ENCODE measurements around the gene KRTAP2-4. TPM values are rescaled to one million over a fixed set of nuclear protein-coding genes. Genes with fewer than 3 reads are reported as not detected.
"Not testable (repeated sequence)": the region's sequence is repeated elsewhere in the genome, so short reads cannot be mapped to it uniquely, and the experiment has no call there.

Gene KRTAP2-4
- total RNA-seq, 1 donor from 2014 or later: not detected

DNA sequence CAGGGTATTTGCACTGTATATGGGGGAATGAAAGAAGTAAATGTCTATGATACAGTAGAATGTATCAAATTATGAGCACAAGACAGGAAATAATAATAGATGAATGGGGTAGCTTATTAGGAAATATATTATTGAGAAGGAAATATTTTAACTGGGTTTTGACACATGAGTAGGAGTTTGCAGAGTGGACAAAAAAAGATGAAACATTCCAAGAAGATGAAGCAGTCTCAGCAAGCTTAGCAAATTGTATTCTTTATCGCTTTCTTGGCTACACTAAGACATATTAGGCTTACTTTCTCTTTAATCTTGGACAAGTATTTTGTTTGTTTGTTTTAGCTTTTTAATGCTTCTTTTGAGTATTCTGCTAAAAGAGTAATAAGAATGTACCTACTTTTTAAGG, 38.2 kb upstream of the KRTAP2-4 start:
- Mint-ChIP-seq H3K4me3 (ENCODE audit: unreplicated experiment) (no peak overlapping the region), H3K27ac (ENCODE audit: unreplicated experiment) (no peak overlapping the region), H3K9me3 (ENCODE audit: unreplicated experiment) (peaks cover 15% of the 10 kb centered on the region), H3K27me3 (ENCODE audit: unreplicated experiment) (peaks cover 3% of the 10 kb centered on the region), H3K36me3 (ENCODE audit: unreplicated experiment) (peaks cover 18% of the 10 kb centered on the region), H3K4me1 (ENCODE audit: low read depth, unreplicated experiment) (no peaks in the 10 kb centered on the region)
- TF ChIP-seq, protein P1, sequence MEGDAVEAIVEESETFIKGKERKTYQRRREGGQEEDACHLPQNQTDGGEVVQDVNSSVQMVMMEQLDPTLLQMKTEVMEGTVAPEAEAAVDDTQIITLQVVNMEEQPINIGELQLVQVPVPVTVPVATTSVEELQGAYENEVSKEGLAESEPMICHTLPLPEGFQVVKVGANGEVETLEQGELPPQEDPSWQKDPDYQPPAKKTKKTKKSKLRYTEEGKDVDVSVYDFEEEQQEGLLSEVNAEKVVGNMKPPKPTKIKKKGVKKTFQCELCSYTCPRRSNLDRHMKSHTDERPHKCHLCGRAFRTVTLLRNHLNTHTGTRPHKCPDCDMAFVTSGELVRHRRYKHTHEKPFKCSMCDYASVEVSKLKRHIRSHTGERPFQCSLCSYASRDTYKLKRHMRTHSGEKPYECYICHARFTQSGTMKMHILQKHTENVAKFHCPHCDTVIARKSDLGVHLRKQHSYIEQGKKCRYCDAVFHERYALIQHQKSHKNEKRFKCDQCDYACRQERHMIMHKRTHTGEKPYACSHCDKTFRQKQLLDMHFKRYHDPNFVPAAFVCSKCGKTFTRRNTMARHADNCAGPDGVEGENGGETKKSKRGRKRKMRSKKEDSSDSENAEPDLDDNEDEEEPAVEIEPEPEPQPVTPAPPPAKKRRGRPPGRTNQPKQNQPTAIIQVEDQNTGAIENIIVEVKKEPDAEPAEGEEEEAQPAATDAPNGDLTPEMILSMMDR (IDR thresholded peaks at IDR 0.05; ENCODE audit: partially characterized antibody, unreplicated experiment): no peak
- DNase-seq: no peak

DNA sequence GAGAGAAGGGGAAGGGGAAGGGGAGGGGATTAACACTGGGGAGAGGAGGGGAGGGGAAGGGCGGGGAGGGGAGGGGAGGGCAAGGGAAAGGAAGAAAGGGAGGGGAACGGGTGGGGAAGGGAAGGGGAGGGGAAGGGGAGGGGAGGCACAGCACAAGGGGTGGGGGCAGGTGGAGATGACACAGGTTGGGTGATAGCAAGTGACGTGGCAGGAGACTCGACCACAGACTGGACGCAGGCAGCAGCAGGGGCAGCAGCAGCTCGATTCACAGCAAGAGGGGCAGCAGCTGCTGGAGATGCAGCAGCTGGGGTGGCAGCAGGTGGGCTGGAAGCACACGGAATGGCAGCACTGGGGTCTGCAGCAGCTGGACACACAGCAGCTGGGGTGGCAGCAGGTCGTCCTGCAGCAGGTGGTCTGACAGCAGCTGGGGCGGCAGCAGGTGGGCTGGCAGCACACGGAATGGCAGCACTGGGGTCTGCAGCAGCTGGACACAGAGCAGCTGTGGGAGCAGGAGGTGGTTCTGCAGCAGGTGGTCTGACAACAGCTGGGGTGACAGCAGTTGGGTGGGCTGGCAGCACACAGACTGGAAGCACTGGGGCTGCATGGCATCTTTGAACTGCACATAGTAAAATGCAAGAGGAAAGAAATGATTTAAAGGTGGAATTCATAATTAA, 36.0 kb upstream of the KRTAP2-4 start, which contains the start of gene KRTAP4-16:
Gene KRTAP4-16 (minus strand): TSS at position 624 of the 674 bp plus-strand sequence. CDS start 0 bp downstream, at position 624.
- TF ChIP-seq, protein P1 (IDR thresholded peaks at IDR 0.05; ENCODE audit: partially characterized antibody, unreplicated experiment): no peak
- Mint-ChIP-seq H3K36me3 (ENCODE audit: unreplicated experiment) (peaks cover 24% of the 10 kb centered on the region), H3K27ac (ENCODE audit: unreplicated experiment) (no peak within 1 kb of the TSS), H3K9me3 (ENCODE audit: unreplicated experiment) (peaks cover 21% of the 10 kb centered on the region), H3K27me3 (ENCODE audit: unreplicated experiment) (peaks cover 3% of the 10 kb centered on the region), H3K4me3 (ENCODE audit: unreplicated experiment) (no peak within 1 kb of the TSS), H3K4me1 (ENCODE audit: low read depth, unreplicated experiment) (no peaks in the 10 kb centered on the region)
- DNase-seq: peak; percentile 23

DNA sequence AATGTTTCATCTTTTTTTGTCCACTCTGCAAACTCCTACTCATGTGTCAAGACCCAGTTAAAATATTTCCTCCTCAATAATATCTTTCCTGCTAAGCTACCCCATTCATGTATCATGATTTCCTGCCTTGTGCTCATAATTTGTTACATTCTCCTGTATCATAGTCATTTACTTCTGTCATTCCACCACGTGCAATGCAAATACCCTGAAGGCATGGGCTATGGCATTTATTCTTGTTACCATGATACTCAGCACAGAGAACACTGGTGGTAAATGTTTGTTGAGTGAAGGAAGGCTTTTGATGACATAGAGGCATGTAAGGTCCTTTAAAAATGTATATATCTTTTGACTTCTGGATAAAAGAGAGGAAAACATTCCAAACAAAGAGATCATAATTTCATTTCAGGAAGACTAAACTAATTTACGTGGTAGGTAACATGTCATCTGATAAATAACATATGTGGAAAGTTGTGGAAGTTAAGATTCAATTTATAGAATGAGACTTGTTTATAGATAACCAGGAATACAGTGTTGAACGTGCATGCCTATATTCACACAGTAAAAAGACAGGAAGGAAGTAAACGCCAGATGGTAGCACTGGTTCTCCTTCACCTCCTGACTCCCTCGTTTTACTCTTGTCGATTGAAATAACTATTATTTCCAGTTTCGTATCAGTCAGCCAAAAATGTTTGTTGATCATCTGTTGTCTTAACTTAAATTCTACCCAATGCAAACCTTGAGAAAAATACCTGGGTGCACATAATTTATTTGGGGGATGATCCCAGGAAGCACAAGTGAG, 34.2 kb upstream of the KRTAP2-4 start:
- not testable (repeated sequence) for H3K4me3 Mint-ChIP-seq (ENCODE audit: unreplicated experiment); DNase-seq; H3K27ac Mint-ChIP-seq (ENCODE audit: unreplicated experiment); H3K27me3 Mint-ChIP-seq (ENCODE audit: unreplicated experiment); H3K4me1 Mint-ChIP-seq (ENCODE audit: low read depth, unreplicated experiment)
- Mint-ChIP-seq H3K9me3 (ENCODE audit: unreplicated experiment) (peaks cover 16% of the 10 kb centered on the region), H3K36me3 (ENCODE audit: unreplicated experiment) (peaks cover 17% of the 10 kb centered on the region)

DNA sequence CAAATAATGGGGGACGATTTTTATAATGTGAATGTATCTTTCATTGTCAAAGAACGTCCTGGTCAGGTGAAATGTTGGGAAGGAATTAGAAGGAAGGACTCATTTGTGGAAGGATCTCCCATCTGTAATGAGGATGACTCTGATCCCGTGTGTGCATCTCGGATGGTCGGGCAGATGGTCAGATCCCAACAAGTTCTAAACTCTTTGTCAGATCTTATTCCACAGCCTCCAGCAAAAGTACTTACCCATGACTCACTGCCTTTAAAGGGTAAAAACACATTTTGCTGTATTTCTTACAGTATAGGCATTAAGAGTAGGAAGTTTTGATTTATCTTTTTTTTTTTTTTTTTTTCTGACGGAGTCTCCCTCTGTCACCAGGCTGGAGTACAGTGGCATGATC, 32.8 kb upstream of the KRTAP2-4 start:
- TF ChIP-seq, protein P1 (IDR thresholded peaks at IDR 0.05; ENCODE audit: partially characterized antibody, unreplicated experiment): no peak
- no peaks in the 10 kb centered on the region for H3K4me1 Mint-ChIP-seq (ENCODE audit: low read depth, unreplicated experiment)
- peaks cover 19% of the 10 kb centered on the region for H3K9me3 Mint-ChIP-seq (ENCODE audit: unreplicated experiment)
- no peak for DNase-seq
- peaks cover 15% of the 10 kb centered on the region for H3K36me3 Mint-ChIP-seq (ENCODE audit: unreplicated experiment)
- no peak overlapping the region for H3K27ac Mint-ChIP-seq (ENCODE audit: unreplicated experiment)
- H3K27me3 Mint-ChIP-seq (ENCODE audit: unreplicated experiment): no peaks in the 10 kb centered on the region
- H3K4me3 Mint-ChIP-seq (ENCODE audit: unreplicated experiment): no peak overlapping the region

DNA sequence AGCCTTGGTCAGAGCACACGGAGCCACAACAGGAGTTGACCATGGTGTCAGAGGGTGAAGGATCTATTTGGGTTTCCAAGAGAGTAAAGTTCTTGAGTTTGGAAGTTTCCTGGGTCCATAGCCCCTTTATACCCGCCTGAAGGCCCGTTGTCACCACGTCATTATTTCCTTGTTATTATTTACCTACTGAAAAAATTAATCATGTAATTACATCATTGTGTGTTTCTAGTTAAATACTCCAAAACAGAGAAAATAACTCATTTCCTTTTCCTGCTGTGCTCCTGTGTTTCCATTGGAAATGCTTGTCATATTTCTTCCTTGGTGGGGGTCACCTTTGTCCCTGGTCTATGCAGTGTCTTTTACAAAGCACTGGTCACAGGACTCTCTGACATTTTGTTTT, 32.4 kb upstream of the KRTAP2-4 start, which contains the start of gene KRTAP4-8:
Gene KRTAP4-8 (minus strand): TSS at position 101 of the 400 bp plus-strand sequence. CDS start 58 bp downstream, at position 43.
- Mint-ChIP-seq H3K4me3 (ENCODE audit: unreplicated experiment) (no peak within 1 kb of the TSS), H3K36me3 (ENCODE audit: unreplicated experiment) (peaks cover 12% of the 10 kb centered on the region), H3K4me1 (ENCODE audit: low read depth, unreplicated experiment) (no peaks in the 10 kb centered on the region), H3K9me3 (ENCODE audit: unreplicated experiment) (peaks cover 18% of the 10 kb centered on the region), H3K27ac (ENCODE audit: unreplicated experiment) (no peak within 1 kb of the TSS), H3K27me3 (ENCODE audit: unreplicated experiment) (no peaks in the 10 kb centered on the region)
- DNase-seq: no peak
- TF ChIP-seq, protein P1 (IDR thresholded peaks at IDR 0.05; ENCODE audit: partially characterized antibody, unreplicated experiment): no peak

Data from glutamatergic neuron (in vitro differentiated cells).